ENCODE results near the gene CA9. TPM values are rescaled to one million over a fixed set of nuclear protein-coding genes. Genes with fewer than 3 reads are reported as not detected.

The CA9 gene
- total RNA-seq, 1 donor from 2014 or later, result 1.1 TPM

DNA sequence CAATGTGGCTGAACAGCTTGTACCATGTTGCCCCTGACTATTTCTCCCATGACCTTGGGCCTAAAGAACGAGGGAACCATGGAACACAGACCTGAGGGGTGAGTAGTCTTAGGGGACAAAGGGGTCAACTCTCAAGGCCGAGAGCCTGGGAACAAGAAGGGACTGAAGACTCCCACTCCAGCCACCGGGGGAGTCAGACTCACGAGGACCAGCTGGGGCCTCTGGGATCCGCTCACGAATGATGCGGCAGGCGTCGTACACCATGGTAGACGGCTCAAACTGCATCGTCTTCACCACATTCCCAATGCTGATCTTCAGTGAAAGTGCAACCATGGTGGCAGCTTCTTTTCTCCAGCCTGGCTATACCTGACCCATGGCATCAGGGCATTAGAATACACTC is 51.6 kb downstream of the CA9 start:
- Mint-ChIP-seq H3K4me3 (no peak overlapping the region), H3K9me3 (no peaks in the 10 kb centered on the region), H3K4me1 (no peaks in the 10 kb centered on the region), H3K27me3 (ENCODE audit: low read depth) (no peaks in the 10 kb centered on the region), H3K36me3 (peaks cover 30% of the 10 kb centered on the region), H3K27ac (no peak overlapping the region)
- no peak for DNase-seq (ENCODE audit: low spot score in 2 of 2, unreplicated experiment in 2 of 2)
- TF ChIP-seq, protein P1, sequence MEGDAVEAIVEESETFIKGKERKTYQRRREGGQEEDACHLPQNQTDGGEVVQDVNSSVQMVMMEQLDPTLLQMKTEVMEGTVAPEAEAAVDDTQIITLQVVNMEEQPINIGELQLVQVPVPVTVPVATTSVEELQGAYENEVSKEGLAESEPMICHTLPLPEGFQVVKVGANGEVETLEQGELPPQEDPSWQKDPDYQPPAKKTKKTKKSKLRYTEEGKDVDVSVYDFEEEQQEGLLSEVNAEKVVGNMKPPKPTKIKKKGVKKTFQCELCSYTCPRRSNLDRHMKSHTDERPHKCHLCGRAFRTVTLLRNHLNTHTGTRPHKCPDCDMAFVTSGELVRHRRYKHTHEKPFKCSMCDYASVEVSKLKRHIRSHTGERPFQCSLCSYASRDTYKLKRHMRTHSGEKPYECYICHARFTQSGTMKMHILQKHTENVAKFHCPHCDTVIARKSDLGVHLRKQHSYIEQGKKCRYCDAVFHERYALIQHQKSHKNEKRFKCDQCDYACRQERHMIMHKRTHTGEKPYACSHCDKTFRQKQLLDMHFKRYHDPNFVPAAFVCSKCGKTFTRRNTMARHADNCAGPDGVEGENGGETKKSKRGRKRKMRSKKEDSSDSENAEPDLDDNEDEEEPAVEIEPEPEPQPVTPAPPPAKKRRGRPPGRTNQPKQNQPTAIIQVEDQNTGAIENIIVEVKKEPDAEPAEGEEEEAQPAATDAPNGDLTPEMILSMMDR (IDR thresholded peaks at IDR 0.05; ENCODE audit: unreplicated experiment), result no peak

DNA sequence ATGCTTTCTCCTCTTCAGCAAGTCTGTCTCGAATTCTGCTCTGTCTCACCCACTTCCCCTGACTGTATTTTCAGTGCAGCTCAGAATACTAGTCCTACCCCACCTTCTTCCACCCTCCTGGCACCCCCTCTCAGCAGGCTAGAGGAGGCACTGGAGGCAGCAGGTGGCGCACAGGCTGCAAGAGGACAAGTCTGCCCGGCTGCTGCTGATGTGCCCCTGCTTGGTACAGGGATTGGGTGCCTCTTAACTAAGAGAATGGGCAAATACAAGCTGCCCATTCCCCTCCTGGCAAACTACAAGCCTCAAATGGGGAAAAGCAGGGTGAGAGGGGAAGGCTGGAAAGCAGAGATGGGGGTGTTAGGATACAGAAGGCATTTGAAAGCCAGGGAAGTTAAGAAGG is 53.2 kb downstream of the CA9 start:
- Mint-ChIP-seq H3K27me3 (ENCODE audit: low read depth) (no peaks in the 10 kb centered on the region), H3K9me3 (no peaks in the 10 kb centered on the region), H3K4me3 (peak overlapping the region; percentile 33), H3K36me3 (peaks cover 22% of the 10 kb centered on the region), H3K27ac (no peak overlapping the region), H3K4me1 (no peaks in the 10 kb centered on the region)
- TF ChIP-seq, protein P1 (IDR thresholded peaks at IDR 0.05; ENCODE audit: unreplicated experiment), result no peak
- no peak for DNase-seq (ENCODE audit: low spot score in 2 of 2, unreplicated experiment in 2 of 2)

DNA sequence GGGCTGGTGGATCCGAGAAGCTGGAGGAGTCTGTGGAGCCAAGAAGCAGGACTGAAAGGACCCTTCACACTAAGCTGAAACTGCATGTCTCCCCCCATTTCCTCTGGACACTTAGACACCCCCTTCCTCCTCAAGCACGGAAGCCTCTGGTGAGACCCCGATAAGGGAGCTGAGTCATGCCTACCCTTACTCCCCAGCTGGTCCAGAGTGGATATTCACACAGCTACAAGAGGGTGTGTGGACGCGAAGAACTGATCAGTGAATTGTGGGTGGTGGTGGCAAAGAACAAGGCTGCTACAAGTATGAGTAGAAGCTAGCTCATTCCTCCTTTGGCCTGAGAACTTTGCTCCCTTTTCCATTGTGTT is 53.9 kb downstream of the CA9 start:
- no peak overlapping the region for H3K4me3 Mint-ChIP-seq

DNA sequence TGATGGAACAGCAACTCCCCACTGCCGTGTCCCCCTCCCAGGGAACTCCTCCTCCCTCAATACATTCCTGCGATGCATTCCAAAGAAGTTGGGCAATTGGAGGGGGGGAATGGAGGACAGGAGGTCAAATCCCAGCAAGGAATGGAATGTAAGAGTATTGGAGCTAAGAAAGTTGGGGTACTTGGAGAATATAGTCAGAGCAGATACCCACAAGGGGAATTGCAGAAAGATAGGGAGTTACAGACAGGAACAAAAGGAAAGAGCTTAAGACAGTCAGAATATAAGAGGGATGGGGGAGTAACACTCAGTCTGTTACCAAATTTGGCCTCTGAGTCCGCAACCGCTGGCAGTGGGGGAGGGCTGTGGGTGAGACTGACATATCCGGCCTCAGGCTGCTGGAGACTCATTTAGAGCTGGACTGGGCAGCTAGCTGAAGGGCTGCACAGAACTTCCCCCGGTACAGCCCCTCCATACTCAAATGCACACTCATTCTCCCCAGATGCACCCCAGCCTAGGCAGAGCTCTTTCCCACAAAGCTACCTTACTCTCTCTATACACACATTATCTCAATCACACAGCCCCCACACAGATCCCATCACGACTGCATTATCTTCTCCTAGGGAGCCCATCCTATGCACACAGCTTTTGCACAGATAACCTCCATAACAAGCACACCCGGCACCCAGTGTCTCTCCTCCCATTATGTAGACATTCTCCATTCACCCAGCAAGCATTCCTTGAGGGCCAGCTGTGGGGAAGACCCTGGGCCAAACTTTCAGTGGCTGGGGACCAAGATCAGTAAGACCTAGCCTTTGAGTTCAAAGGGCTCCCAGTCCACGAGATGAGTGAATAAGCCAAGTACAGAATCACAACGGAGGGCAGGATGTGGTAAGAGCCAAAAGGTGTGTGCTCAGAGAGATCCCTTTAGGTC is 54.6 kb downstream of the CA9 start:
- peak in 1 of 2 experiments; percentile 62 for DNase-seq (ENCODE audit: low spot score in 2 of 2, unreplicated experiment in 2 of 2)
- Mint-ChIP-seq H3K4me3 (no peak overlapping the region), H3K9me3 (no peaks in the 10 kb centered on the region), H3K36me3 (peaks cover 14% of the 10 kb centered on the region), H3K4me1 (peaks cover 5% of the 10 kb centered on the region), H3K27me3 (ENCODE audit: low read depth) (no peaks in the 10 kb centered on the region), H3K27ac (no peak overlapping the region)
- TF ChIP-seq, protein P1 (IDR thresholded peaks at IDR 0.05; ENCODE audit: unreplicated experiment), result no peak

More for the DNA sequence above, 53.9 kb downstream of the CA9 start:
- Mint-ChIP-seq H3K27ac (no peak overlapping the region), H3K27me3 (ENCODE audit: low read depth) (no peaks in the 10 kb centered on the region), H3K4me1 (no peaks in the 10 kb centered on the region), H3K9me3 (no peaks in the 10 kb centered on the region), H3K36me3 (peaks cover 16% of the 10 kb centered on the region)
- TF ChIP-seq, protein P1 (IDR thresholded peaks at IDR 0.05; ENCODE audit: unreplicated experiment), result no peak
- no peak for DNase-seq (ENCODE audit: low spot score in 2 of 2, unreplicated experiment in 2 of 2)

DNA sequence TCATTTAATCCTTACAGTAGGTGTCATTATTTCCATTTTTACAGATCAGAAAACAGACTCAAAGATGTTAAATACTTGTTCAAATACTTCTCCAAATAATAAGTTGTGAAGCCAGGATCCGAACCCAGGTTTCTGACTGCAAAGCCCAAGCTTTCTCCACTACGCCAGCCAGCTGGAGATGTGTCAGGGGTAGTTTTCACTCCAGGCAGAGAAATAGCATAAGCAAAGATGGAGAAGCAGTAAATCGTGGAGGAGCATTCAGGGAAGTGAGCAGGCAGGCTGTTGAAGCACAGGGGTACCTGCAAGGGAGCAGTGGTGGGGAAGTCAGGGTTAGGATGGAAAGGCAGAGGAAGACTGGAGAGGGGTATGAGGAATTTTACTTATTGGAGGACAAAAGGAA is 55.4 kb downstream of the CA9 start:
- peaks cover 9% of the 10 kb centered on the region for H3K4me1 Mint-ChIP-seq
- peaks cover 14% of the 10 kb centered on the region for H3K36me3 Mint-ChIP-seq
- no peaks in the 10 kb centered on the region for H3K9me3 Mint-ChIP-seq
- no peak for DNase-seq (ENCODE audit: low spot score in 2 of 2, unreplicated experiment in 2 of 2)
- H3K27ac Mint-ChIP-seq, result no peak overlapping the region
- H3K27me3 Mint-ChIP-seq (ENCODE audit: low read depth), result no peaks in the 10 kb centered on the region
- TF ChIP-seq, protein P1 (IDR thresholded peaks at IDR 0.05; ENCODE audit: unreplicated experiment), result no peak
- no peak overlapping the region for H3K4me3 Mint-ChIP-seq
